ENCODE measurements around the gene TMEM53.

TMEM53 gene

GRCh38 chr1:44603718-44604117, 70.6 kb downstream of the TMEM53 start:
- DNase-seq (ENCODE audit: low read depth): no peak
